Tibial nerve (tissue), 4 donors: ENCODE data around the gene SLC8A3. TPM values are rescaled to one million over a fixed set of nuclear protein-coding genes. Genes with fewer than 3 reads are reported as not detected.

Source experiments
- DNase-seq, 2 donors: peaks; one replicate each; pipeline ENCODE4 v3.0.0-alpha.2; 2019; ENCODE audit warnings: low spot score in 2 of 2
- H3K27ac ChIP-seq, 4 donors: fragments of 200-600 bp; sonication (generic) in 3 of 4; one replicate each; pipeline ENCODE4 v1.5.1; 2017 to 2019; ENCODE audit warnings: mild to moderate bottlenecking in 1 of 4
- H3K27me3 ChIP-seq, 2 donors: fragments of 200-600 bp; sonication (generic) in 1 of 2; one replicate each; pipeline versions ENCODE4 v1.5.1 to v1.6.0; 2017 to 2019
- H3K36me3 ChIP-seq, 3 donors: fragments of 200-600 bp; sonication (generic); one replicate each; pipeline ENCODE4 v1.5.1; 2018 to 2019
- H3K4me1 ChIP-seq, 4 donors: fragments of 200-600 bp; sonication (generic) in 3 of 4; one replicate each; pipeline ENCODE4 v1.5.1; 2017 to 2019
- H3K4me3 ChIP-seq, 4 donors: fragments of 200-600 bp; sonication (generic) in 3 of 4; one replicate each; pipeline ENCODE4 v1.5.1; 2017 to 2019; ENCODE audit warnings: mild to moderate bottlenecking in 1 of 4, moderate library complexity in 1 of 4
- H3K9me3 ChIP-seq, 4 donors: fragments of 200-600 bp; sonication (generic) in 3 of 4; one replicate each; pipeline ENCODE4 v1.5.1; 2017 to 2019
- EP300 ChIP-seq, 2 donors: sonication (generic); formaldehyde crosslinking; IDR thresholded peaks; one replicate each; pipeline ENCODE4 v1.6.1; 2017; ENCODE audit warnings: antibody characterized with exemption in 2 of 2, mild to moderate bottlenecking in 1 of 2
- POLR2A ChIP-seq, 2 donors: fragments of 450-650 bp; IDR thresholded peaks; one replicate each; pipeline ENCODE4 v1.6.1; 2017; ENCODE audit warnings: antibody characterized with exemption in 2 of 2, mild to moderate bottlenecking in 2 of 2, moderate library complexity in 2 of 2
- WGBS, 2 donors: methylation state at CpG; one replicate each; pipeline ENCODE4 v1.1.5; 2018; 5-methylcytosine and 5-hydroxymethylcytosine counted together
- total RNA-seq, 4 donors: library from RNA; depleted of rRNA; stranded (reverse); fragments of >200 nt; gene quantifications; one replicate each; pipeline ENCODE4 v1.1.0, GENCODE V29; 2016
- TF ChIP-seq, protein P1 (sequence below), 5 experiments: fragments of 200-600 bp in 3 of 5; fragments of 450-650 bp in 2 of 5; sonication (generic) in 3 of 5; IDR thresholded peaks; one replicate each; pipeline ENCODE4 v1.5.1; 2016 to 2019; ENCODE audit warnings: antibody characterized with exemption in 5 of 5, mild to moderate bottlenecking in 3 of 5, moderate library complexity in 2 of 5

Gene SLC8A3
- total RNA-seq, 4 donors from 2014 or later: 0.20 to 1.0 (median 0.22) TPM; not detected in 1

DNA sequence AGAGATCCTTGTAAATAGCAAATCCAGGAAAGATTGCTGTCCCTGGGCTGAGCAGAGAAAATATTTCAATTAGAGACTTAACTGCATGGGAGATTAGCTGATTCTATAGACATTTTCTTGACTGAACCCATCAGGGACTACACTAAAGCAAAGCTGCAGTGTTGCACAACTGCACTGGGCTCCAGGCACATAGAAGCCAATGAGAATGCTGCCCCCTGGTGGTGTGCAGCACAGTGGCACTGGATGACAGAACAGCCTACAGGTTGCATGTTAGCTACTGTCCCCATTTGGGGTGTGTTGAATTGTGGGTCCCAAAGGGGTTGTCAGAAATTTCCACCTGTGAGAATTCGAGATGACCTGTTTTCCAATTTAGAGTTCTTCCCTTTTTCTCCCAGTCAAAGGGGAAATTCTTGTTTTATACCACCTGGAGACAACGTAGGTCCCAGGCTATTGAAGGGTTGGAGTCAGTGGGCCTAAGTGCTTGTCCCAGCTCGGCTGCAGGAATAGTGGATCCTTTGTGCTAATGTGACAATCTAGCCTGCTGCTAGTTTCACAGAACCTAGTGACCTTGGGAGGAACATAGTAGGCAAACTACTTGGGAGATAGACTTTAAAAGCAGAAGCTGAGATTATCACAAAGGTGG lies 114.7 kb downstream of the SLC8A3 start:
- Histone ChIP-seq H3K4me1 (no peaks in the 10 kb centered on the region), H3K4me3 (no peak overlapping the region), H3K27me3 (no peaks in the 10 kb centered on the region), H3K9me3 (no peaks in the 10 kb centered on the region), H3K27ac (no peak overlapping the region), H3K36me3 (no peaks in the 10 kb centered on the region)
- WGBS, 2 donors: 39 to 55% methylated on average over 3 of the region's 3 CpGs
- no peak for TF ChIP-seq EP300 (IDR thresholded peaks at IDR 0.05)
- TF ChIP-seq, protein P1, sequence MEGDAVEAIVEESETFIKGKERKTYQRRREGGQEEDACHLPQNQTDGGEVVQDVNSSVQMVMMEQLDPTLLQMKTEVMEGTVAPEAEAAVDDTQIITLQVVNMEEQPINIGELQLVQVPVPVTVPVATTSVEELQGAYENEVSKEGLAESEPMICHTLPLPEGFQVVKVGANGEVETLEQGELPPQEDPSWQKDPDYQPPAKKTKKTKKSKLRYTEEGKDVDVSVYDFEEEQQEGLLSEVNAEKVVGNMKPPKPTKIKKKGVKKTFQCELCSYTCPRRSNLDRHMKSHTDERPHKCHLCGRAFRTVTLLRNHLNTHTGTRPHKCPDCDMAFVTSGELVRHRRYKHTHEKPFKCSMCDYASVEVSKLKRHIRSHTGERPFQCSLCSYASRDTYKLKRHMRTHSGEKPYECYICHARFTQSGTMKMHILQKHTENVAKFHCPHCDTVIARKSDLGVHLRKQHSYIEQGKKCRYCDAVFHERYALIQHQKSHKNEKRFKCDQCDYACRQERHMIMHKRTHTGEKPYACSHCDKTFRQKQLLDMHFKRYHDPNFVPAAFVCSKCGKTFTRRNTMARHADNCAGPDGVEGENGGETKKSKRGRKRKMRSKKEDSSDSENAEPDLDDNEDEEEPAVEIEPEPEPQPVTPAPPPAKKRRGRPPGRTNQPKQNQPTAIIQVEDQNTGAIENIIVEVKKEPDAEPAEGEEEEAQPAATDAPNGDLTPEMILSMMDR (IDR thresholded peaks at IDR 0.05): peak; percentile 28 to 60 (median 38)
- peak in 1 of 2 donors; percentile 10 for DNase-seq

DNA sequence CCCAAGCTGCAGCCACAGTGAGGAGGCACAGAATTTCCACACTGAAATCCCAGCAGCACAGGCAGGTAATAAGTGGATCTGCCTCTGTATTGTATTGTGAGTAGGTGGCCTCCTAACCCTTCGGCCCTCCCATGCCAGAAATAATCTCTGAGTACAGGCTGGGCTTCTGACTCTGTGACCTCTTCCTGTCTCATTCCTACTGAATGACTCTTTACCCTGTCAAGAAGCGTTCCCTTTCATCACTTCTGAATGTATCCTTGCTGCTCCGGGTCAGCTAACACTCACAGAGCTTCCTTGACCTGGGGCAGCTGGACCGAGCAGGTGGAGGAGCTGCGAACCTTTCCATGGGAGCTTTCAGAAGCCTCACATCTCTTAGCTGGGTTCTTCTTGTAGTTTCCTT lies 119.6 kb downstream of the SLC8A3 start:
- Histone ChIP-seq H3K27me3 (no peaks in the 10 kb centered on the region), H3K27ac (no peak overlapping the region), H3K36me3 (no peaks in the 10 kb centered on the region), H3K4me1 (no peaks in the 10 kb centered on the region), H3K9me3 (no peaks in the 10 kb centered on the region), H3K4me3 (no peak overlapping the region)
- TF ChIP-seq EP300 (IDR thresholded peaks at IDR 0.05) (no peak), POLR2A (IDR thresholded peaks at IDR 0.05) (no peak)
- TF ChIP-seq, protein P1 (IDR thresholded peaks at IDR 0.05): no peak
- WGBS, 2 donors: 46 to 56% methylated on average over 5 of the region's 5 CpGs
- DNase-seq: no peak

DNA sequence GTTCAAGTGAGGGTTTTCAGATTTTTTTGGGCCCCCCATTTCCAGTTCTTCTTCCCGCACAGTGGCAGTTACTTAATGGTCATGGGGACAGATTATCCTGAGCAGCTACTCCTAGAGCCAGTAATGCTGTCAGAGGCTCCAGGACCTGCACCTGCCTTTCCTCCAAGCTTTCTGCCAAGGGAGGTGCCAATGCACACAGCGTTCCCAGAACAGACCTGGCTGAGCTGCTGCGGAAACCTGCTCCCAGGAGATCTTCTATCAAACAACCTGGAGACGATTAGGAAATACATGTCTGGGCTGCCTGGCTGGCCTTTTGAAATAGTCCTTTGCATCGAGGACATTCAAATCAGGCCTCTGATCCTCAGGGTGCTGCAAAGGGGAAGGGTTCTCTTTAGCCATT lies 120.9 kb downstream of the SLC8A3 start:
- TF ChIP-seq POLR2A (IDR thresholded peaks at IDR 0.05) (no peak), EP300 (IDR thresholded peaks at IDR 0.05) (no peak)
- TF ChIP-seq, protein P1 (IDR thresholded peaks at IDR 0.05): no peak
- H3K9me3 ChIP-seq: no peaks in the 10 kb centered on the region
- DNase-seq: no peak
- H3K4me3 ChIP-seq: no peak overlapping the region
- H3K4me1 ChIP-seq: no peaks in the 10 kb centered on the region
- no peaks in the 10 kb centered on the region for H3K36me3 ChIP-seq
- WGBS, 2 donors: 88 to 92% methylated on average over 5 of the region's 5 CpGs
- H3K27ac ChIP-seq: no peak overlapping the region
- H3K27me3 ChIP-seq: no peaks in the 10 kb centered on the region

DNA sequence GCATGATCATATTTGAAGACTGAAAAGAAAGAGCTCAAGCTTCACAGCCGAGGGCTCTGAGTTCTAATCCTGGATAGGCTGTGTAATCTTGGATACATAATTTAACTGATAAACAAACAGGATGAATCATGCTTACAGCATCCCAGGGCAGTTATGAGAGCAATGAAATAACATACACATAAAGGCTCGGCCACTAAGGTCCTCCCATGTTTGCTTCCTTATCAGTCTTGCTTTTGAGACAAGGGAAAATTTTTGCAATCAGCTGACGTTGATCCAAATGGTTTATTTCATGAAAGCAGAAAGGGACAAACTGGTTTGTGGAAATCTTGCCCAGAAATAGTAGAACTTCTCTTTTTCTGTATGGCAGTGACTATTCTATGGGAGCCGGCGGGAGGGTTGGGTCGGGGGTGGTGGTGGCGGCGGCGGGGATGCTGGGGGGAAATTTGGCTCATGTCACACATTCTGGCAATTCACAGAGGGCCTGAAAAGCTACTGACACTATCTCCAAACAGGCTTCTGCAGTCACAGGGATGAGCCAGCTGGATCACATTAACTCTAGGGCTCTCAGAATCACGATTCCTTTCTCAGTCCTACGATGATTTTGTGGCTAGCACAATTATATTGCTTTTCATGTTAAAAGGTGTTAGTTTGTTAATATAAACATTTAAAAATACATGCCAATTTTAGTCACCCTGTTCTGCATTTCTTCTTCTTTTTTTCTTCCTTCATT lies 124.5 kb downstream of the SLC8A3 start:
- H3K4me3 ChIP-seq: no peak overlapping the region
- DNase-seq: no peak
- H3K27me3 ChIP-seq: no peaks in the 10 kb centered on the region
- H3K9me3 ChIP-seq: no peaks in the 10 kb centered on the region
- no peaks in the 10 kb centered on the region for H3K36me3 ChIP-seq
- TF ChIP-seq EP300 (IDR thresholded peaks at IDR 0.05): no peak
- no peak for TF ChIP-seq POLR2A (IDR thresholded peaks at IDR 0.05)
- TF ChIP-seq, protein P1 (IDR thresholded peaks at IDR 0.05): no peak
- no peaks in the 10 kb centered on the region for H3K4me1 ChIP-seq
- 54 to 67% methylated on average over 11 of the region's 11 CpGs for WGBS, 2 donors
- H3K27ac ChIP-seq: no peak overlapping the region

DNA sequence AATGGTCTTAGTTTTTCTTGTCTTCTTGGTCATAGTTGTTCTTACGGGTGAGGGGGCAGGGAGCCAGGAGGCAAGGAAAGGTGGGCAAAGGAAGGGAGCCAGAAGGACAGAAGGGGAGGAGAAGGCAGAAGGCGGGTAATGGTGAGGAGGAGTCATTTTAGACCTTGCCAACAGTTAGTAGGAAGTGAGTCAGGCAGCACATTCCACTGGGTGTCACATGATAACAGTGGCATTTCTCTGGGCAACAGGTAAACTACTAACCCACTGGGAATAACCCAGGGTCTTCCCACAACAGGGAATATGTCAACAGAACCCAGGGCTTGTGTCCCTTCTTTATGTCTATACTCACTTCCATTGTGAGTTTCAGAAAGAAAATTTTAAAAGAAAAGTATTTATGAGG lies 127.6 kb downstream of the SLC8A3 start:
- H3K4me3 ChIP-seq: no peak overlapping the region
- no peak for DNase-seq
- no peak overlapping the region for H3K27ac ChIP-seq
- no peaks in the 10 kb centered on the region for H3K36me3 ChIP-seq
- 82 to 88% methylated on average over 2 of the region's 2 CpGs for WGBS, 2 donors
- no peaks in the 10 kb centered on the region for H3K9me3 ChIP-seq
- no peaks in the 10 kb centered on the region for H3K27me3 ChIP-seq
- no peaks in the 10 kb centered on the region for H3K4me1 ChIP-seq
- TF ChIP-seq, protein P1 (IDR thresholded peaks at IDR 0.05): no peak
- TF ChIP-seq EP300 (IDR thresholded peaks at IDR 0.05) (no peak), POLR2A (IDR thresholded peaks at IDR 0.05) (no peak)
